GM19328 (cell line): ENCODE measurements around the gene FGF21.
"Not testable (repeated sequence)": the region's sequence is repeated elsewhere in the genome, so short reads cannot be mapped to it uniquely, and the experiment has no call there.

Experiments used
- ATAC-seq: cut with Tn5 transposase; IDR thresholded peaks from one replicate; pipeline ENCODE4 v1.9.1; 2021; ENCODE audit warnings: mild to moderate bottlenecking, moderate library complexity; ENCODE audit not compliant: unreplicated experiment

FGF21 gene

GRCh38 chr19:48755084-48755641 is at the start of gene FGF21:
TSS of gene FGF21 (plus strand) at chr19:48755524. CDS start at chr19:48756237, 713 bp downstream.
- no peak for ATAC-seq

- ATAC-seq: no peak
These were observed 46.9 kb upstream of the FGF21 start for GRCh38 chr19:48708471-48708870.

GRCh38 chr19:48711106-48711662 is 44.1 kb upstream of the FGF21 start:
- ATAC-seq: no peak

- ATAC-seq: no peak
These were observed 42.1 kb upstream of the FGF21 start for GRCh38 chr19:48713041-48713863.

- ATAC-seq: peak; percentile 85
These were observed 41.2 kb upstream of the FGF21 start for GRCh38 chr19:48713864-48714755.

GRCh38 chr19:48714759-48715675 is 40.3 kb upstream of the FGF21 start:
- ATAC-seq: no peak

GRCh38 chr19:48715681-48716171 is 39.6 kb upstream of the FGF21 start:
- ATAC-seq: no peak

GRCh38 chr19:48716562-48717291 is 38.6 kb upstream of the FGF21 start:
- ATAC-seq: no peak

- ATAC-seq: not testable (repeated sequence)
These were observed 37.2 kb upstream of the FGF21 start for GRCh38 chr19:48718106-48718505.

GRCh38 chr19:48718711-48719231 is 36.6 kb upstream of the FGF21 start:
- ATAC-seq: no peak

- ATAC-seq: no peak
These were observed 35.8 kb upstream of the FGF21 start, which contains the start of gene MAMSTR for GRCh38 chr19:48719263-48720171. TSS of gene MAMSTR (minus strand) at chr19:48719725. CDS start at chr19:48719031, 694 bp downstream.

GRCh38 chr19:48720251-48720612 is 35.1 kb upstream of the FGF21 start:
- peak; percentile 12 for ATAC-seq

- ATAC-seq: peak; percentile 79
These were observed 34.6 kb upstream of the FGF21 start for GRCh38 chr19:48720613-48721296.

- ATAC-seq: no peak
These were observed 33.1 kb upstream of the FGF21 start for GRCh38 chr19:48722196-48722708.

- ATAC-seq: no peak
These were observed 30.2 kb upstream of the FGF21 start for GRCh38 chr19:48724796-48725753.

GRCh38 chr19:48726556-48726955 is 28.8 kb upstream of the FGF21 start:
- no peak for ATAC-seq
